RWPE1 (cell line): ENCODE results near the gene MFAP3L.

ENCODE experiments used
- CTCF ChIA-PET: fragments of 350-600 bp; sonication (Branson Sonifier 250); formaldehyde crosslinking; extraction: SDS; loops from one replicate; lab custom pipeline; 2021; lab: Yijun Ruan, JAX
- POLR2A ChIA-PET: fragments of 400-600 bp; formaldehyde crosslinking; extraction: SDS; loops from one replicate; lab custom pipeline; 2020; ENCODE audit warnings: antibody characterized with exemption; ENCODE audit not compliant: low non-redundant PET; lab: Yijun Ruan, JAX
- DNase-seq: peaks from one replicate; pipeline ENCODE4 v3.0.0; 2012; ENCODE audit warnings: low spot score
- H3K27ac ChIP-seq: fragments of 450-650 bp; 2 replicates; pipeline ENCODE4 v1.5.1; 2017
- CTCF ChIP-seq: fragments of 450-650 bp; conservative IDR thresholded peaks from 2 replicates; pipeline ENCODE4 v1.5.1; 2017; ENCODE audit warnings: low read depth, mild to moderate bottlenecking

The MFAP3L gene

GRCh38 chr4:170005472-170005871 lies 20.7 kb downstream of the MFAP3L start:
- no peak for DNase-seq
- POLR2A ChIA-PET, result no interaction called here
- CTCF ChIA-PET, result no interaction called here
- H3K27ac ChIP-seq, result no peak overlapping the region
- no peak for TF ChIP-seq CTCF

DNA sequence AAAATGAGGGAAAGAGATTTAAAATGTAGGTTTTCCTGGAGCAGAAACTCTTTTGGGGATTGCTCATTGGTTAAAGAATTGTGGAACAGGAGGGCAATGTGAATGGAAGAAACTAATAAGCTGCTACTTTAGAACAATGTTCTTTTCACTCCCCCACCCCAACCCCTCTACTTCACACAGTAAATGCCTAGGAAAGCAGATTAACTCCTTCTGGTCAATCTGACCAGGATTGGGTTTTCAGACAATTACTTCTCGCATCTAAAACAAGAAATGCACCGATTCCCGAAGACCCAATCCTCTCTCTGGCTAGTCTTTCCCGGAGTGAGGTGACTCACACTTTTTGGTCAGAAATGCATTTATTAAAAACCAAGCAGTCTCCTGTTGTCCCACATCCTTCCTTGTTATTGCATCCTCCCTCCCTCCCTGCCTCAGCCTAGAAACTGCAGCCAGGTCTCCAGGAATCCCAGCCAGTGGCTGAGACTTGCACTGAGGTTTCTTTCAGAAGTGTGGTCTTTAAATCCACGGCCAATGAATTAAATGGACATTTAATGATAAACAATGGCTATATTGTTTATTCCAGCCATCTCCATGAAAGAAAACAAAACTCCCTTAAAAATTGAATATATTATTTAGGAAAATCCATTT lies 21.4 kb downstream of the MFAP3L start:
- H3K27ac ChIP-seq, result no peak overlapping the region
- ChIA-PET POLR2A (no interaction called here), CTCF (no interaction called here)
- TF ChIP-seq CTCF, result no peak
- DNase-seq, result no peak

DNA sequence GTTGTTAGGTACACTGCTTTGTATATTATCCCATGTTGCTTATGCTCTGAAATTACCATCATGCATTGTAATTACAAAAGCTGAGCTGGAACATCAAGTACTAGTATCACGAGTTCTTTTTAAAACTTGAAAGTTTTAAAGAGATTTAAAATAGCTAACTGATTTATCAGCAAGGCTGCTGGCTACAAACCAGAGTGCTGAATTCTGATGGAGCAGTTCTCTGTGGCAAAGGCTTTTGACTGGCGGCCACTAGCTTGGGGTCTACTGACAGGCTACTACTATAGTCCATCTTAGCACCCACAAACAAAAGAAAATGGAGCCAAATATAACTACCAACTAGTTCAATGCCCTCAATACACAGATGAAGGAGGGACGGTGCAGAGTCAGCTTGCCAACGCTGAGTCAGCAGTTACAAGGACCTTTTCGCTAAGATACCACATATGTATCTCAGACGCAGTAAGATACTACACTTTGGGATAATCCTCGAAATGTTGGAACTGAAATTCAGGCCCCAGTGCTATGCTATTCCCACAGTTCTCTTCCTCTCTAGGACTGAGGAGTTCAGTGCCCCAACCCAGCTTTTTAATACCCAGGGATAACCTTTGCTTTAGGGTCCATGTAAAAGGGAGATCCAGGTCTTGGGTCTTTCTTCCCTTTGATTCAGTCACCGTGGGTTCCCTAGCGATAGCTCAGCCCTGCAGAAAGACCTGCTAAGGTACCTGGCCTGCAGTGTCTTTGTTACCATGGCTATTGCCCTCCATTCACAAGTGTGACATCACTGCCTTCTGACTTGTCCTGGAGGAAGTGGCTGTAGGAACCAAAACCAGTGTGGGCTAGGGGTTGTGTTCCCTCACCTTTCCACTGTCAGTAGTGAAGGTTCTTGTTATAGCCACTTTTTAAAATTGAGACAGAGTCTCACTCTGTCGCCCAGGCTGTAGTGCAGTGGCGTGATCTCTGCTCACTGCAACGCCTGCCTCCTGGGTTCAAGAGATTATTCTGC lies 22.8 kb downstream of the MFAP3L start:
- no peak for TF ChIP-seq CTCF
- DNase-seq, result no peak
- POLR2A ChIA-PET, result no interaction called here
- H3K27ac ChIP-seq, result no peak overlapping the region
- CTCF ChIA-PET, result no interaction called here

- ChIA-PET POLR2A (no interaction called here), CTCF (interaction anchor here (0.6 kb wide), 1 partner anchor 63 kb away, joined by 3 read pairs; no protein-coding TSS in a partner anchor)
- H3K27ac ChIP-seq, result no peak overlapping the region
- TF ChIP-seq CTCF, result no peak
- DNase-seq, result no peak
These were observed 24.4 kb downstream of the MFAP3L start for GRCh38 chr4:170001745-170002267.

GRCh38 chr4:170001011-170001744 lies 25.0 kb downstream of the MFAP3L start:
- CTCF ChIA-PET, result no interaction called here
- DNase-seq, result no peak
- POLR2A ChIA-PET, result no interaction called here
- no peak for TF ChIP-seq CTCF
- no peak overlapping the region for H3K27ac ChIP-seq

GRCh38 chr4:169999923-170000322 lies 26.3 kb downstream of the MFAP3L start:
- H3K27ac ChIP-seq, result no peak overlapping the region
- ChIA-PET POLR2A (no interaction called here), CTCF (no interaction called here)
- DNase-seq, result no peak
- no peak for TF ChIP-seq CTCF
